ENCODE results near the gene PCNX3.

- no peak for TF ChIP-seq CTCF (IDR thresholded peaks at IDR 0.05)
- no peak for TF ChIP-seq ZFX (IDR thresholded peaks at IDR 0.05; ENCODE audit: borderline replicate concordance)
Observed at GRCh38 chr11:65636108-65637031, 20.8 kb downstream of the PCNX3 start.

All from 22Rv1 (cell line).